K562 (cell line): ENCODE results near the gene ITGB5. TPM values are rescaled to one million over a fixed set of nuclear protein-coding genes. Genes with fewer than 3 reads are reported as not detected.

Experiments used
- ILF3 ChIP-seq: fragments of 450-650 bp; IDR thresholded peaks from 2 replicates; pipeline ENCODE4 v1.6.1; 2018; ENCODE audit warnings: antibody characterized with exemption, mild to moderate bottlenecking, moderate library complexity, borderline replicate concordance
- PCBP1 ChIP-seq: fragments of 200-400 bp; formaldehyde crosslinking; IDR thresholded peaks from 2 replicates; pipeline ENCODE4 v1.6.1; 2018; ENCODE audit warnings: mild to moderate bottlenecking, low read depth, low read length; ENCODE audit not compliant: poor library complexity, severe bottlenecking
- RERE ChIP-seq: sonication (generic); formaldehyde crosslinking; IDR thresholded peaks from 2 replicates; pipeline ENCODE4 v1.8.0; 2023; ENCODE audit warnings: missing genetic modification reagents, mild to moderate bottlenecking, borderline replicate concordance
- ZNF347 ChIP-seq: fragments of 450-650 bp; formaldehyde crosslinking; IDR thresholded peaks from 2 replicates; pipeline ENCODE4 v1.4.0; 2020; ENCODE audit warnings: low read depth, mild to moderate bottlenecking, moderate library complexity
- ZNF717 ChIP-seq: fragments of 250-450 bp; sonication (Bioruptor Pico); IDR thresholded peaks from 2 replicates; pipeline ENCODE4 v1.5.0; 2021
- polyA plus RNA-seq, 8 experiments: library from polyadenylated mRNA; depleted of rRNA in 4 of 8; stranded (reverse) in 5 of 8; unstranded in 3 of 8; fragments of >200 nt; fragmentation: Nextera tagmentation in 2 of 8; fragmentation: Illumina TruSeq in 1 of 8; extraction: Ambion mirVana in 2 of 8; extraction: Trizol in 1 of 8; gene quantifications; 2 replicates each; pipeline versions ENCODE4 v1.2.1 to v1.2.3, GENCODE V29; 2011 to 2014; ENCODE audit warnings: inconsistent platforms in 1 of 8, missing spikeins in 1 of 8
- total RNA-seq, 7 experiments: library from RNA; depleted of rRNA in 6 of 7; stranded (reverse); fragments of >200 nt in 6 of 7; fragmentation: Illumina TruSeq in 2 of 7; extraction: Trizol in 2 of 7; gene quantifications; 2 replicates each; pipeline versions ENCODE4 v1.2.1 to v1.2.3, GENCODE V29; 2011 to 2021; ENCODE audit warnings: low replicate concordance in 1 of 7
- TF ChIP-seq, protein P1 (sequence below), 2 experiments: fragments of 200-800 bp in 1 of 2; sonication (Bioruptor generic) in 1 of 2; sonication (generic) in 1 of 2; formaldehyde crosslinking in 1 of 2; IDR thresholded peaks in 1 of 2; conservative IDR thresholded peaks in 1 of 2; 2 replicates each; pipeline versions ENCODE4 v1.5.0 to v1.6.1; 2016 to 2020; ENCODE audit warnings: missing compliant biosample characterization in 1 of 2, missing genetic modification characterization in 1 of 2, missing genetic modification reagents in 1 of 2

ITGB5 gene
- total and polyA plus RNA-seq, 9 of the 15 experiments (the other 6 are each of a cell fraction or from before 2014, with no cell fraction given), result 1.7 to 46.8 (median 9.9) TPM

DNA sequence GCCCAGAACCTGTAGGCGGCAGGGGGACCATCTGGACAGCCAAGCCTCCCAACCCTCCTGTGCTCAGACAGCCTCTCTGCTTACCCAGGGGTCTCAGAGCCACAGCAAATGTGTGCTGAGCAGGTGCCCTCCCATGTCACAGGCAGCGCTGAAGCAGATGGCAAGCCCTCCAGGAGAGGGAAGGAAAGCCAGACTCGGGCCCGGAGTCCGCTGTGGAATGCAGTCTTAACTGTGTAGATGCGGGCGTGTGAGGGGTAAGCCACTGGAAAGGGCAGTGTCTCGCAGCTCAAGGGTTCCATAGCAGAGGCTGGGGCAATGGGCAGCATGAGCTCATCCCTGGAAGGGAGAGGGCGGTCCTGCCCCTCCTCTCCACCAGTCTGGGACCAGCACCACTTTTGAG lies 111.3 kb downstream of the ITGB5 start (continued):
- TF ChIP-seq ILF3 (no peak), ZNF347 (CRISPR knock-in tag) (no peak), PCBP1 (no peak), ZNF717 (CRISPR knock-in tag) (no peak), RERE (CRISPR knock-in tag) (no peak)
- TF ChIP-seq, protein P1, sequence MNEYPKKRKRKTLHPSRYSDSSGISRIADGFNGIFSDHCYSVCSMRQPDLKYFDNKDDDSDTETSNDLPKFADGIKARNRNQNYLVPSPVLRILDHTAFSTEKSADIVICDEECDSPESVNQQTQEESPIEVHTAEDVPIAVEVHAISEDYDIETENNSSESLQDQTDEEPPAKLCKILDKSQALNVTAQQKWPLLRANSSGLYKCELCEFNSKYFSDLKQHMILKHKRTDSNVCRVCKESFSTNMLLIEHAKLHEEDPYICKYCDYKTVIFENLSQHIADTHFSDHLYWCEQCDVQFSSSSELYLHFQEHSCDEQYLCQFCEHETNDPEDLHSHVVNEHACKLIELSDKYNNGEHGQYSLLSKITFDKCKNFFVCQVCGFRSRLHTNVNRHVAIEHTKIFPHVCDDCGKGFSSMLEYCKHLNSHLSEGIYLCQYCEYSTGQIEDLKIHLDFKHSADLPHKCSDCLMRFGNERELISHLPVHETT (CRISPR knock-in tag; conservative IDR thresholded peaks at IDR 0.05 in 1 of 2, IDR thresholded peaks at IDR 0.05 in 1 of 2), result no peak
